NCI-H345 treated with DMSO at 0.1 percent for 48 hours (cell line): Measurements from ENCODE around the gene GRIA4.
"Not testable (repeated sequence)": the region's sequence is repeated elsewhere in the genome, so short reads cannot be mapped to it uniquely, and the experiment has no call there.

Experiments
- DNase-seq: peaks from one replicate; lab custom pipeline; 2025; ENCODE audit not compliant: unreplicated experiment; lab: John Stamatoyannopoulos, UW

GRIA4 gene

GRCh38 chr11:105785850-105786249, 176.0 kb downstream of the GRIA4 start:
- not testable (repeated sequence) for DNase-seq

DNA sequence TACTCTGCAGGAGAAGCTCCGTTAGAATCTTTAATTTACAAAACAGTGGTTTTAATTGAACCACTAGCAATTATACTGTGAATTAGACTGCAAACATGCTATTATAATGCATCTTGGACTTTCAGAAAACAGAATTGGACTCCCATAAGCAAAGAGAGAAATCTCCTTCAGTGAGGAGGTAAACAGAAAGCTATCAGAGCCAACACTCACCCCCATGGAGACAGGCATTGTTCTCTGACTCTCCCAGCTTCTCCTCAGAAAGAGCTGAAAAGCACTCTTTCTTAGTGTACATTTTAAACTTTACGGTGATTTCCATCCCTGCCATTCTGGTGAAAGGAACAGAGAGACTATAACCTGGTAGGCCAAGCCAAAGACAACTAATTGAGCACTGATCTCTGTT, 176.9 kb downstream of the GRIA4 start:
- no peak for DNase-seq

- DNase-seq, result no peak
Observed at GRCh38 chr11:105789579-105790420, 179.9 kb downstream of the GRIA4 start.

DNA sequence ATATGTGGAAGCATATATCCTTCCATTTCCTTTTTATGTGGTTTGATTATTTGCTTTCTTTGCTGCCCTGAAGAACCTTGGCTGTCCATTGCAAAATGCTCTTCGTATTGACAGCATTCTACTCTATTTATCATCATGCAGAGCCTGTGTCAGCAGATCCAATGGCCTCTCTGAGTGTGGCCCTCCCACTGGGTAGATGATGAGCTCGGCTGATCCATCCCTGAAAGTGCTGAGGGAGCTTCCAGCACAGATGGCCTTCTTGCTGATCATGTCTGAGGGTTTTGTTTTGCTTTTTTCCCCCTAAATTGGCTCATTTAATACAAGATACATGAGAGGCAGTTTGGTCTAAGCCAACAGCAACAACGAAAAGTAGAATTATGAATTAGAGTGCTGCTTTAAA, 181.0 kb downstream of the GRIA4 start:
- no peak for DNase-seq

GRCh38 chr11:105793092-105793491, 183.2 kb downstream of the GRIA4 start:
- no peak for DNase-seq

DNA sequence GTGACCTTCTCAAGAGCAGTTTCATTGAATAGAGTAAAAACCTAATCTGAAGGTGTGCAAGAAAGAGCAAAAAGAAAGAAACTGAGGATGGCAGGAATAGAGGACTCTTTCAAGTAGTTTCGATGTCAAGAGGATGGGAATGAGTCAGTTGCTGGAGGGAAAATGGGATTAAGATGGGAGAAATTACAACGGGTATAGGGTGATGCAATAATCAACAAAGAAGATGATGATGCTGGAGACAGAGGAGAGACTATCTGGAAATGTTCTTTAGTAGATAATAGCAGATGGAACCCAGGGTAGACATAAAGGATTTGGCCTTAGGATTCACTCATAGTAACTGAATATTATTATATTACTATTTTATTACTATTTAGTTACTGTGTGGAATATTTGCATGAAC, 189.4 kb downstream of the GRIA4 start:
- DNase-seq, result no peak

DNA sequence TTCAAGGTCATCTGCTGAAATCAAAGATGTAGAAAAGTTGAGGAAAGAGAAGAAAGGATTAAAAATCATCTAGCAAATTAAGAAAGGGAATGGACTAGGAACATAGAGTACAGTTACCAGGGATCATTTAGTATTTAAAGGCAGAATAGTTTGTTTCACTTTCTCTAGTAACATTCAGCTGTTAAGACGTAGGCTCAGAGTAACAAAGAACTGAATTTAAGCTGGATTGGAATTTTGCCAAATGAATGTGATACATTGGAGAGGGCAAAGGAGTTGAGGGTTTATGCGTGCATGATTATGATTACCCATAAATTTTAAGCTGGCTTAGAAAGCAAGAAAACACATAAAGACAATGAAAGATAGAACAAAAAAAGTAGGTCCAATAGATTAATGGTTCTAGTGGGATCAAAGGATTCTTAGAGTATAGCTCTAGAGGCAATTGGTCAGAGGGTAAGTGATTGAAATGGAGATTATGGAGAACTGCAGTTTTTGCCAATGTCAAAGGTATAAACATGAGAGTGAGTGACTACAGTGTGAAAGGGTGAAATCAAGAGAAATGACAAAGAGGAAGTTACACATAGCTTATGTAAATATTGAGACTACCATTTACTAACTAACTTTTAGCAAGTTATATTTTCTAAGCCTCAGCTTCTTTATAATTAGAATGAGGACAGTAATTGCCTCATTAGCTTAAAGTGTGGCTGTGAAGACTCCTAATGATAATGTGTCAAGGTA, 190.0 kb downstream of the GRIA4 start:
- DNase-seq, result no peak

GRCh38 chr11:105802390-105802789, 192.5 kb downstream of the GRIA4 start:
- no peak for DNase-seq

DNA sequence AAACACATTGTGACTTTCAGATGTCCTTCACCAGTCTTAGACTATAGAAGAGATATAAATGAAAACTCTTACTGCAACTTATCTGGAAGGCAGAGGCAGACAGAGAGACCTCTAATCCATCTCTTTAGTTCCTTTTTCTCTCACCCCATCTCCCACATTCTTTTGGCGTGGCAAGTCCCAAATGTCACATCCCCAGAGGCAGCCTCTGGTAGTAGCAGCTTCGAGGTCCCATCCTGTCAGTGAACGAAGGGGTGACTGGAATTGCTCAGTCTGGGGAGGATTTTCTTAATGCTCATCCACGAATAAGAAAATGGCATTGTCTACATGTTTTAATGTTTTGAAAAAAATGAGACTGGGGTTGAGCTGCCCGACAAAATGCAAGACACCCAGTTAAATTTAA, 201.4 kb downstream of the GRIA4 start:
- DNase-seq, result no peak

- DNase-seq, result no peak
Observed at GRCh38 chr11:105821372-105821771, 211.5 kb downstream of the GRIA4 start.

- no peak for DNase-seq
Observed at GRCh38 chr11:105821781-105822180, 211.9 kb downstream of the GRIA4 start.

- DNase-seq, result no peak
Observed at GRCh38 chr11:105823495-105824033, 213.7 kb downstream of the GRIA4 start.

DNA sequence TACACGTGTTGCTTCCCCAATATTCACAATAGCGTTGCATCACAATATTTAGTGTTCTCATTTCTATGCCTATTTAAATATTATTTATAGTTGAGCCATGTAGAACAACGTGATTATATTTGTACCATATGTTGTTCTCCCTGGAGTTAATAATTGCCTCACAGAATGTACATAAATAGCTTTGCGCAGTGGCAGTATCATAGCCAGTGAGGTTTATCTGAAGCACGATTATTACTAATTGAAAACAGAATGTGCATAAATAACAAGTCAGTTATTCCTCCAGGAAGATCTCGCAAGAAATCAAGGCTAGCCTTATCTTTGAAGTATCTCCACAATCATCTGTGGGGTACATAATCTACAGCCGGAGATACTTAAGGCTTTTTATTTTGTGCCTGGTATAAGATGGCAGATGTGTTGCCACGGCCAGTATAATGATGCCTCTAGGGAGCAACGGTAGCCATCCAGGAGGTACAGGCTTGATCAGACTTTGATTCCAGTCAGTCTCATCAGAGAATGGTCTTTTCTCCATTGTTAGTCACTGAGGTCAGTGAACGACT, 214.7 kb downstream of the GRIA4 start:
- no peak for DNase-seq

DNA sequence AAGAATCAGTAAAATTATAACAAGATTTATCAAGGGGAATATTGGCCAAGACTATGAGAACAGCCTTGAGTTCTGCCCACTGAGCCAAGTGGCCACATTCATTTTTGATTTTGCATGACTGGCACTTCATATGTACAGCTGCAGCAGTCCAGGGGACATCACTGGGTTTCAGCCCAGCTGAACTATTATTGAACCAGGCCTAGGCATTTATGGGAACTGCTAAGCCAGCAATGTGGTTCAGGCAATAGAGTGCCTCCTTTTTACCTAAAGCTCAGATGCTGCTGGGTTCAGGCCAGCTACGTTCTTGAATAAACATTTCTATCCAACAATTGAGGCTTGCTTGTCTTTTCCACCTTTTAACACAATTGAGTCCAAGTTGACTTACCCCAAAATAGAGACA, 215.3 kb downstream of the GRIA4 start:
- DNase-seq, result no peak

DNA sequence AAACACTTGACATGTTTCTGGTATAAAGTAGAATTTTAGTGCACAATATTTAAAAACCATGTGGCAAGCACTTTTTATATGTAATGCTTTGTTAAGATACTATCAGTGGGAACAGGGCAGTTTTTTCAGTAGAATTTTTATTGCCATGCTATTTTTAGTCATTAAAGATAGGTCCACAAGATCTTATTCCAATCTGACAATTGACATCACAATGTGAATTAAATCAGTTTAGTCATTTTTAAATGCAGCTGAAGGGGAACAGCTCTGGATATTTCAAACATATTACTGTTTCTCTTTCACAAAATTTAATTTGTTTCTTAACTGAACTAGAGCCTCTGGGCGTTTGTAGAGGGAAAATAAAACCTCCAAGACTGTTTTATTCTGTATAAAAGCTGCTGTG, 218.0 kb downstream of the GRIA4 start:
- DNase-seq, result no peak

DNA sequence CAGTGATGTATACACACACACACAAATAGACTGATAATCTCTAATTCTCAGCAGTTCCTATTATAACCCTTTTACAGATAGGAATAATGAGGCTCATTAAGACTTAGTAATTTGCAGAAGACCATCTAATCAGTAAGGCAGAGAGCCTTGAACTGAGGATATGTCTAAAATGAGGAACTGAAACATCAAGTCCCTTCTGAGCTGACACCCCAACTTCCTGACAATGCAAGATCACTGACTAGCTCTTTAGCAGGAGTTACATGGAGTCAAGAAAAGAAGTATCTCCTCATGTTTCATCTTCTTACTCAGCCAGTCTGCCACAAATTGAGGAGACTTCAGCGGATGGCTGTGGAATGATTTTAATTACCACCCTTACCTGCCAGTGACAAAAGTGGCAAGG, 219.2 kb downstream of the GRIA4 start:
- DNase-seq, result no peak

GRCh38 chr11:105834461-105834860, 224.6 kb downstream of the GRIA4 start:
- no peak for DNase-seq

DNA sequence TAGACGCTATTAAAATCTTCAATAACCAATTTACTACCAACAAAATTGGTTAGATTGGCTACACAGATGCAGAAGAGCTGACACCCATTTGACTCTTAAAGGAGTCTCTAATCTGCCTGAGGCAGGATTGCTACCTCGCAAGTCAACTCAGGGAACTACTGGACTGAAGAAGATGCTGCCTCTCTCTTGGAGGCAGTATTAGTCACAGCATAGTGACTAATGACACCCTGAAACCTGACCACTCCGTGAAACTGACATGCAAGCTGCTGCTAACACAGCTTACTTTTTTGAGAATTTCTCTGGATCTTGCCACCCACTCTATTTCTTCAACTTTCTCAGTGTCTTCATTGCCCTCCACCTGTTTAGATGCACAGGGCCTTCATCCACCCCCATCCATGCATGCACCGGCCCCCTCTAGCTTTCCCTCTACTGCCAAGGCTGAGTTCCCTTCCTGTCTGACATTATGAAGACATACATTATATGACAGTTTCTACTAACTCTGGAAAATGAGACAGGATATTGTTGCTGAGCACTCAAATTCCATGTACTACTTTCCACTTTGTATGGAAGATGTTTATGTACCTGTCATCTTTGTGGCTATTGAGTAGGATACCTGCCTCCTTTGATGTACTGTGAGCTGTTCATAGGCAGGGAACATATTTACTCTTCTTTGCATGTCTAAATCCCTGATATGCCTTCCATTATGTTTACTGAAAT, 229.0 kb downstream of the GRIA4 start:
- DNase-seq, result no peak

GRCh38 chr11:105840391-105840790, 230.5 kb downstream of the GRIA4 start:
- no peak for DNase-seq

GRCh38 chr11:105852403-105852802, 242.5 kb downstream of the GRIA4 start:
- DNase-seq, result no peak

GRCh38 chr11:105854269-105854668, 244.4 kb downstream of the GRIA4 start:
- no peak for DNase-seq
